Mesendoderm (in vitro differentiated cells): Measurements from ENCODE around the gene AMOT.

Source experiments
- DNase-seq: peaks from one replicate; pipeline ENCODE4 v3.0.0; 2013
- H2AK5ac ChIP-seq: 2 replicates; pipeline ENCODE4 v1.6.1; 2013; ENCODE audit warnings: low read length, inconsistent platforms
- H2BK120ac ChIP-seq: 2 replicates; pipeline ENCODE4 v1.6.1; 2013; ENCODE audit warnings: low read depth, mild to moderate bottlenecking, low read length, moderate library complexity, mixed read lengths
- H2BK15ac ChIP-seq: replicated peaks from 2 replicates; pipeline ENCODE4 v1.6.1; 2013; ENCODE audit warnings: low read depth, mild to moderate bottlenecking, moderate library complexity
- H2BK5ac ChIP-seq: 2 replicates; pipeline ENCODE4 v1.6.1; 2013; ENCODE audit warnings: low read length, inconsistent platforms
- H3K18ac ChIP-seq: 2 replicates; pipeline ENCODE4 v1.6.1; 2013; ENCODE audit warnings: mild to moderate bottlenecking, low read length, mixed read lengths
- H3K23ac ChIP-seq: one replicate; pipeline ENCODE4 v1.6.1; 2013; ENCODE audit warnings: low read length
- H3K27ac ChIP-seq: 2 replicates; pipeline ENCODE4 v1.5.1; 2013; ENCODE audit warnings: low read depth, mild to moderate bottlenecking, inconsistent platforms, low read length, moderate library complexity
- H3K27me3 ChIP-seq: 2 replicates; pipeline ENCODE4 v1.6.1; 2013; ENCODE audit warnings: low read length, control low read depth, mild to moderate bottlenecking, inconsistent platforms; ENCODE audit not compliant: insufficient read depth, poor library complexity
- H3K36me3 ChIP-seq: 2 replicates; pipeline ENCODE4 v1.6.1; 2013; ENCODE audit warnings: low read length, inconsistent platforms; ENCODE audit not compliant: control insufficient read depth, insufficient read depth
- H3K4ac ChIP-seq: one replicate; pipeline ENCODE4 v1.6.1; 2013; ENCODE audit warnings: low read depth, mild to moderate bottlenecking, low read length, moderate library complexity
- H3K4me1 ChIP-seq: 2 replicates; pipeline ENCODE4 v1.6.1; 2013; ENCODE audit warnings: low read depth, low read length, inconsistent platforms; ENCODE audit not compliant: control insufficient read depth
- H3K4me2 ChIP-seq: 2 replicates; pipeline ENCODE4 v1.6.1; 2013; ENCODE audit warnings: low read length
- H3K4me3 ChIP-seq: 2 replicates; pipeline ENCODE4 v1.5.1; 2013; ENCODE audit warnings: mild to moderate bottlenecking, low read length
- H3K56ac ChIP-seq: one replicate; pipeline ENCODE4 v1.6.1; 2013; ENCODE audit warnings: low read length
- H3K79me1 ChIP-seq: 2 replicates; pipeline ENCODE4 v1.6.1; 2013; ENCODE audit warnings: low read length, inconsistent platforms
- H3K79me2 ChIP-seq: 2 replicates; pipeline ENCODE4 v1.6.1; 2013; ENCODE audit warnings: mild to moderate bottlenecking, low read length; ENCODE audit not compliant: control insufficient read depth, insufficient read depth
- H3K9ac ChIP-seq: 2 replicates; pipeline ENCODE4 v1.6.1; 2013; ENCODE audit warnings: low read length, inconsistent platforms
- H4K5ac ChIP-seq: one replicate; pipeline ENCODE4 v1.6.1; 2013; ENCODE audit warnings: low read length
- H4K8ac ChIP-seq: one replicate; pipeline ENCODE4 v1.6.1; 2013; ENCODE audit warnings: low read depth, mild to moderate bottlenecking, control low read depth, low read length, moderate library complexity
- WGBS: extraction: QIAGEN DNeasy Blood & Tissue Kit; methylation state at CpG from one replicate; pipeline ENCODE4 v1.1.7; 2013; ENCODE audit warnings: low lambda C conversion rate, missing lambda C conversion rate; ENCODE audit not compliant: insufficient coverage; ENCODE audit errors: extremely low coverage; 5-methylcytosine and 5-hydroxymethylcytosine counted together

AMOT gene

GRCh38 chrX:112808007-112808406 is 32.6 kb downstream of the AMOT start:
- H4K5ac ChIP-seq, result no peak overlapping the region
- no peak overlapping the region for H3K4me2 ChIP-seq
- H3K36me3 ChIP-seq, result no peaks in the 10 kb centered on the region
- H3K56ac ChIP-seq, result no peak overlapping the region
- no peaks in the 10 kb centered on the region for H3K79me2 ChIP-seq
- H4K8ac ChIP-seq, result no peak overlapping the region
- WGBS, result no CpG with 5 or more reads among the region's 4 CpGs
- H2BK120ac ChIP-seq, result no peak overlapping the region
- no peak overlapping the region for H2BK15ac ChIP-seq
- H3K27me3 ChIP-seq, result no peaks in the 10 kb centered on the region
- H3K27ac ChIP-seq, result no peak overlapping the region
- H3K18ac ChIP-seq, result no peak overlapping the region
- DNase-seq, result no peak
- no peak overlapping the region for H3K4ac ChIP-seq
- no peak overlapping the region for H3K4me3 ChIP-seq
- no peak overlapping the region for H3K9ac ChIP-seq
- H3K4me1 ChIP-seq, result no peaks in the 10 kb centered on the region
- H2AK5ac ChIP-seq, result no peak overlapping the region
- H3K23ac ChIP-seq, result no peak overlapping the region
- no peak overlapping the region for H2BK5ac ChIP-seq
- no peaks in the 10 kb centered on the region for H3K79me1 ChIP-seq

GRCh38 chrX:112803060-112803459 is 37.6 kb downstream of the AMOT start:
- Histone ChIP-seq H3K4me3 (no peak overlapping the region), H3K27ac (no peak overlapping the region), H3K23ac (no peak overlapping the region), H2BK120ac (no peak overlapping the region), H3K18ac (no peak overlapping the region), H3K4me1 (no peaks in the 10 kb centered on the region), H3K79me2 (no peaks in the 10 kb centered on the region), H2AK5ac (no peak overlapping the region), H3K56ac (no peak overlapping the region), H3K79me1 (no peaks in the 10 kb centered on the region), H3K36me3 (no peaks in the 10 kb centered on the region), H4K5ac (no peak overlapping the region), H4K8ac (no peak overlapping the region), H3K4me2 (no peak overlapping the region), H2BK5ac (no peak overlapping the region), H3K9ac (no peak overlapping the region), H3K27me3 (no peaks in the 10 kb centered on the region), H2BK15ac (no peak overlapping the region), H3K4ac (no peak overlapping the region)
- WGBS, result no CpG with 5 or more reads among the region's 3 CpGs
- no peak for DNase-seq

GRCh38 chrX:112802541-112802940 is 38.1 kb downstream of the AMOT start:
- H4K5ac ChIP-seq, result no peak overlapping the region
- no CpG with 5 or more reads among the region's 1 CpG for WGBS
- H3K9ac ChIP-seq, result no peak overlapping the region
- H2BK15ac ChIP-seq, result no peak overlapping the region
- no peak overlapping the region for H2BK5ac ChIP-seq
- DNase-seq, result no peak
- no peaks in the 10 kb centered on the region for H3K27me3 ChIP-seq
- H3K23ac ChIP-seq, result no peak overlapping the region
- no peaks in the 10 kb centered on the region for H3K4me1 ChIP-seq
- no peaks in the 10 kb centered on the region for H3K79me2 ChIP-seq
- H3K18ac ChIP-seq, result no peak overlapping the region
- H2AK5ac ChIP-seq, result no peak overlapping the region
- H4K8ac ChIP-seq, result no peak overlapping the region
- H3K36me3 ChIP-seq, result no peaks in the 10 kb centered on the region
- H3K27ac ChIP-seq, result no peak overlapping the region
- H3K4me2 ChIP-seq, result no peak overlapping the region
- no peak overlapping the region for H3K56ac ChIP-seq
- no peak overlapping the region for H3K4me3 ChIP-seq
- no peak overlapping the region for H2BK120ac ChIP-seq
- H3K79me1 ChIP-seq, result no peaks in the 10 kb centered on the region
- no peak overlapping the region for H3K4ac ChIP-seq

- no peaks in the 10 kb centered on the region for H3K27me3 ChIP-seq
- H3K79me2 ChIP-seq, result no peaks in the 10 kb centered on the region
- no peak overlapping the region for H3K23ac ChIP-seq
- no peak overlapping the region for H2BK120ac ChIP-seq
- no peak overlapping the region for H2BK5ac ChIP-seq
- H3K36me3 ChIP-seq, result no peaks in the 10 kb centered on the region
- H3K9ac ChIP-seq, result no peak overlapping the region
- H3K4me2 ChIP-seq, result no peak overlapping the region
- no peak overlapping the region for H2BK15ac ChIP-seq
- no CpG with 5 or more reads among the region's 12 CpGs for WGBS
- H3K4ac ChIP-seq, result no peak overlapping the region
- H3K56ac ChIP-seq, result no peak overlapping the region
- H3K79me1 ChIP-seq, result no peaks in the 10 kb centered on the region
- no peak overlapping the region for H4K5ac ChIP-seq
- DNase-seq, result peak; percentile 45
- H2AK5ac ChIP-seq, result no peak overlapping the region
- H3K4me3 ChIP-seq, result no peak overlapping the region
- H4K8ac ChIP-seq, result no peak overlapping the region
- no peaks in the 10 kb centered on the region for H3K4me1 ChIP-seq
- no peak overlapping the region for H3K27ac ChIP-seq
- no peak overlapping the region for H3K18ac ChIP-seq
These were observed 39.5 kb downstream of the AMOT start for GRCh38 chrX:112800971-112801775.

- Histone ChIP-seq H3K27ac (no peak overlapping the region), H3K4ac (no peak overlapping the region), H4K8ac (no peak overlapping the region), H3K23ac (no peak overlapping the region), H2BK15ac (no peak overlapping the region), H3K9ac (no peak overlapping the region), H3K4me1 (no peaks in the 10 kb centered on the region), H2BK5ac (no peak overlapping the region), H3K4me3 (no peak overlapping the region), H3K79me1 (no peaks in the 10 kb centered on the region), H2BK120ac (no peak overlapping the region), H3K56ac (no peak overlapping the region), H3K4me2 (no peak overlapping the region), H2AK5ac (no peak overlapping the region), H3K27me3 (no peaks in the 10 kb centered on the region), H3K79me2 (no peaks in the 10 kb centered on the region), H3K36me3 (no peaks in the 10 kb centered on the region), H4K5ac (no peak overlapping the region), H3K18ac (no peak overlapping the region)
- WGBS, result no CpG with 5 or more reads among the region's 1 CpG
- no peak for DNase-seq
These were observed 41.2 kb downstream of the AMOT start for GRCh38 chrX:112799425-112799824.

- no peak overlapping the region for H3K23ac ChIP-seq
- no peaks in the 10 kb centered on the region for H3K27me3 ChIP-seq
- H4K8ac ChIP-seq, result no peak overlapping the region
- no peak overlapping the region for H3K27ac ChIP-seq
- H2AK5ac ChIP-seq, result no peak overlapping the region
- no peaks in the 10 kb centered on the region for H3K79me1 ChIP-seq
- H3K4me1 ChIP-seq, result no peaks in the 10 kb centered on the region
- no peak overlapping the region for H3K4me2 ChIP-seq
- WGBS, result no CpG with 5 or more reads among the region's 2 CpGs
- no peak overlapping the region for H3K18ac ChIP-seq
- H3K36me3 ChIP-seq, result no peaks in the 10 kb centered on the region
- no peak overlapping the region for H3K4ac ChIP-seq
- DNase-seq, result no peak
- H2BK15ac ChIP-seq, result no peak overlapping the region
- H3K56ac ChIP-seq, result no peak overlapping the region
- H4K5ac ChIP-seq, result no peak overlapping the region
- H3K4me3 ChIP-seq, result no peak overlapping the region
- no peak overlapping the region for H3K9ac ChIP-seq
- H3K79me2 ChIP-seq, result no peaks in the 10 kb centered on the region
- no peak overlapping the region for H2BK120ac ChIP-seq
- H2BK5ac ChIP-seq, result no peak overlapping the region
These were observed 41.9 kb downstream of the AMOT start for GRCh38 chrX:112798736-112799135.
